ENCODE measurements around the gene BRD9. TPM values are rescaled to one million over a fixed set of nuclear protein-coding genes. Genes with fewer than 3 reads are reported as not detected.

BRD9 gene
- total RNA-seq, 4 donors from 2014 or later: 20.3 to 28.8 (median 22.2) TPM

- H3K4me3 ChIP-seq: no peak overlapping the region
- intact Hi-C loops (cut with DNase I; ENCODE audit: low total_unique reads): no loop called here
Measured at GRCh38 chr5:914612-915011, 22.0 kb upstream of the BRD9 start.

GRCh38 chr5:914174-914573, 21.6 kb upstream of the BRD9 start:
- Histone ChIP-seq H3K36me3 (no peaks in the 10 kb centered on the region), H3K27me3 (no peaks in the 10 kb centered on the region), H3K4me1 (no peaks in the 10 kb centered on the region), H3K9me3 (no peaks in the 10 kb centered on the region), H3K27ac (no peak overlapping the region), H3K4me3 (no peak overlapping the region)
- in situ Hi-C loops (cut with MboI; ENCODE audit: low sequenced_read_pairs in 4 of 4) (no loop called here), intact Hi-C loops (cut with DNase I; ENCODE audit: low total_unique reads) (no loop called here)
- no peak for TF ChIP-seq CTCF (IDR thresholded peaks at IDR 0.05 in 4 of 5, conservative IDR thresholded peaks at IDR 0.05 in 1 of 5)
- no peak for TF ChIP-seq POLR2A (IDR thresholded peaks at IDR 0.05)
- DNase-seq: no peak
- ATAC-seq: no peak

More at GRCh38 chr5:914612-915011, 22.0 kb upstream of the BRD9 start:
- no peaks in the 10 kb centered on the region for H3K9me3 ChIP-seq
- H3K27me3 ChIP-seq: no peaks in the 10 kb centered on the region
- in situ Hi-C loops (cut with MboI; ENCODE audit: low sequenced_read_pairs in 4 of 4): no loop called here
- TF ChIP-seq POLR2A (IDR thresholded peaks at IDR 0.05) (no peak), CTCF (IDR thresholded peaks at IDR 0.05 in 4 of 5, conservative IDR thresholded peaks at IDR 0.05 in 1 of 5) (no peak)
- H3K36me3 ChIP-seq: no peaks in the 10 kb centered on the region
- no peaks in the 10 kb centered on the region for H3K4me1 ChIP-seq
- no peak overlapping the region for H3K27ac ChIP-seq
- DNase-seq: no peak
- ATAC-seq: no peak

GRCh38 chr5:912280-913091, 19.9 kb upstream of the BRD9 start:
- no peaks in the 10 kb centered on the region for H3K36me3 ChIP-seq
- ATAC-seq (no peak), DNase-seq (no peak)
- H3K4me3 ChIP-seq: no peak overlapping the region
- no peaks in the 10 kb centered on the region for H3K9me3 ChIP-seq
- no peak overlapping the region for H3K27ac ChIP-seq
- intact Hi-C loops (cut with DNase I; ENCODE audit: low total_unique reads) (no loop called here), in situ Hi-C loops (cut with MboI; ENCODE audit: low sequenced_read_pairs in 4 of 4) (no loop called here)
- no peaks in the 10 kb centered on the region for H3K27me3 ChIP-seq
- no peaks in the 10 kb centered on the region for H3K4me1 ChIP-seq
- no peak for TF ChIP-seq CTCF (IDR thresholded peaks at IDR 0.05 in 4 of 5, conservative IDR thresholded peaks at IDR 0.05 in 1 of 5)
- TF ChIP-seq POLR2A (IDR thresholded peaks at IDR 0.05): no peak

- Histone ChIP-seq H3K36me3 (no peaks in the 10 kb centered on the region), H3K4me3 (no peak overlapping the region), H3K4me1 (no peaks in the 10 kb centered on the region), H3K27me3 (no peaks in the 10 kb centered on the region), H3K27ac (no peak overlapping the region), H3K9me3 (no peaks in the 10 kb centered on the region)
- in situ Hi-C loops (cut with MboI; ENCODE audit: low sequenced_read_pairs in 4 of 4) (no loop called here), intact Hi-C loops (cut with DNase I; ENCODE audit: low total_unique reads) (no loop called here)
- TF ChIP-seq POLR2A (IDR thresholded peaks at IDR 0.05): no peak
- TF ChIP-seq CTCF (IDR thresholded peaks at IDR 0.05 in 4 of 5, conservative IDR thresholded peaks at IDR 0.05 in 1 of 5): no peak
- DNase-seq: no peak
- ATAC-seq: no peak
Measured at GRCh38 chr5:911601-912000, 19.0 kb upstream of the BRD9 start.
